Stomach (tissue), 4 donors: ENCODE measurements around the gene UGT1A1.

Source experiments
- POLR2A ChIP-seq, 4 donors: fragments of 450-650 bp; IDR thresholded peaks; one replicate each; pipeline ENCODE4 v1.6.1; 2016; ENCODE audit warnings: antibody characterized with exemption in 4 of 4, control low read depth in 2 of 4, mild to moderate bottlenecking in 1 of 4, moderate library complexity in 1 of 4
- POLR2AphosphoS5 ChIP-seq, 3 donors: sonication (generic); formaldehyde crosslinking; IDR thresholded peaks; one replicate each; pipeline ENCODE4 v1.6.1; 2016; ENCODE audit warnings: antibody characterized with exemption in 3 of 3
- TF ChIP-seq, protein P1 (sequence below), 7 experiments: fragments of 450-650 bp in 4 of 7; fragments of 200-600 bp in 3 of 7; sonication (generic) in 3 of 7; IDR thresholded peaks; one replicate each; pipeline ENCODE4 v1.5.1; 2016 to 2019; ENCODE audit warnings: antibody characterized with exemption in 7 of 7, control low read depth in 2 of 7, mild to moderate bottlenecking in 1 of 7

DNA sequence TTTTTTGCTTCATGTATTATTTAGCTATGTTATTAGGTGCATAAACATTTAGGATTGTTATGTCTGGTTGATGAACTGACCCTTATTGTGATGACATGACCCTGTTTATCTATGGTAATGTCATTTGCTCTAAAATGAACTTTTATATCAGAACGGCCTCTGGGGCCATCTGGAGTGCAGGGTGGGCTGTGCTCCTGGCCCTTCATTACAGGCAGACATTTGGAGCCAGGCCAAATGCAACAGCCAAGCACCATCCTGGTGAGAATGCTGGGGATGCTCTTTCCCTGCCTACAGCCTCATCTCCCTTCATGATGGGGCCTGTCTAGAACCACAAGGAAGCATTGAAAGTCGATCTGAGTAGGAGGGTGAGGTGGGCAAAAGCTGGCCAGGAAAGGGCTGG is 56.3 kb downstream of the UGT1A1 start:
- TF ChIP-seq, protein P1, sequence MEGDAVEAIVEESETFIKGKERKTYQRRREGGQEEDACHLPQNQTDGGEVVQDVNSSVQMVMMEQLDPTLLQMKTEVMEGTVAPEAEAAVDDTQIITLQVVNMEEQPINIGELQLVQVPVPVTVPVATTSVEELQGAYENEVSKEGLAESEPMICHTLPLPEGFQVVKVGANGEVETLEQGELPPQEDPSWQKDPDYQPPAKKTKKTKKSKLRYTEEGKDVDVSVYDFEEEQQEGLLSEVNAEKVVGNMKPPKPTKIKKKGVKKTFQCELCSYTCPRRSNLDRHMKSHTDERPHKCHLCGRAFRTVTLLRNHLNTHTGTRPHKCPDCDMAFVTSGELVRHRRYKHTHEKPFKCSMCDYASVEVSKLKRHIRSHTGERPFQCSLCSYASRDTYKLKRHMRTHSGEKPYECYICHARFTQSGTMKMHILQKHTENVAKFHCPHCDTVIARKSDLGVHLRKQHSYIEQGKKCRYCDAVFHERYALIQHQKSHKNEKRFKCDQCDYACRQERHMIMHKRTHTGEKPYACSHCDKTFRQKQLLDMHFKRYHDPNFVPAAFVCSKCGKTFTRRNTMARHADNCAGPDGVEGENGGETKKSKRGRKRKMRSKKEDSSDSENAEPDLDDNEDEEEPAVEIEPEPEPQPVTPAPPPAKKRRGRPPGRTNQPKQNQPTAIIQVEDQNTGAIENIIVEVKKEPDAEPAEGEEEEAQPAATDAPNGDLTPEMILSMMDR (IDR thresholded peaks at IDR 0.05), result no peak
- TF ChIP-seq POLR2A (IDR thresholded peaks at IDR 0.05), result no peak
- TF ChIP-seq POLR2AphosphoS5 (IDR thresholded peaks at IDR 0.05), result no peak
